Mesangial cell (primary cell): ENCODE results near the gene MEGF6. TPM values are rescaled to one million over a fixed set of nuclear protein-coding genes. Genes with fewer than 3 reads are reported as not detected.

Experiments
- total RNA-seq: library from RNA; depleted of rRNA; stranded (reverse); fragments of >200 nt; gene quantifications from 2 replicates; pipeline ENCODE4 v1.2.3, GENCODE V29; 2015

The MEGF6 gene, protein sequence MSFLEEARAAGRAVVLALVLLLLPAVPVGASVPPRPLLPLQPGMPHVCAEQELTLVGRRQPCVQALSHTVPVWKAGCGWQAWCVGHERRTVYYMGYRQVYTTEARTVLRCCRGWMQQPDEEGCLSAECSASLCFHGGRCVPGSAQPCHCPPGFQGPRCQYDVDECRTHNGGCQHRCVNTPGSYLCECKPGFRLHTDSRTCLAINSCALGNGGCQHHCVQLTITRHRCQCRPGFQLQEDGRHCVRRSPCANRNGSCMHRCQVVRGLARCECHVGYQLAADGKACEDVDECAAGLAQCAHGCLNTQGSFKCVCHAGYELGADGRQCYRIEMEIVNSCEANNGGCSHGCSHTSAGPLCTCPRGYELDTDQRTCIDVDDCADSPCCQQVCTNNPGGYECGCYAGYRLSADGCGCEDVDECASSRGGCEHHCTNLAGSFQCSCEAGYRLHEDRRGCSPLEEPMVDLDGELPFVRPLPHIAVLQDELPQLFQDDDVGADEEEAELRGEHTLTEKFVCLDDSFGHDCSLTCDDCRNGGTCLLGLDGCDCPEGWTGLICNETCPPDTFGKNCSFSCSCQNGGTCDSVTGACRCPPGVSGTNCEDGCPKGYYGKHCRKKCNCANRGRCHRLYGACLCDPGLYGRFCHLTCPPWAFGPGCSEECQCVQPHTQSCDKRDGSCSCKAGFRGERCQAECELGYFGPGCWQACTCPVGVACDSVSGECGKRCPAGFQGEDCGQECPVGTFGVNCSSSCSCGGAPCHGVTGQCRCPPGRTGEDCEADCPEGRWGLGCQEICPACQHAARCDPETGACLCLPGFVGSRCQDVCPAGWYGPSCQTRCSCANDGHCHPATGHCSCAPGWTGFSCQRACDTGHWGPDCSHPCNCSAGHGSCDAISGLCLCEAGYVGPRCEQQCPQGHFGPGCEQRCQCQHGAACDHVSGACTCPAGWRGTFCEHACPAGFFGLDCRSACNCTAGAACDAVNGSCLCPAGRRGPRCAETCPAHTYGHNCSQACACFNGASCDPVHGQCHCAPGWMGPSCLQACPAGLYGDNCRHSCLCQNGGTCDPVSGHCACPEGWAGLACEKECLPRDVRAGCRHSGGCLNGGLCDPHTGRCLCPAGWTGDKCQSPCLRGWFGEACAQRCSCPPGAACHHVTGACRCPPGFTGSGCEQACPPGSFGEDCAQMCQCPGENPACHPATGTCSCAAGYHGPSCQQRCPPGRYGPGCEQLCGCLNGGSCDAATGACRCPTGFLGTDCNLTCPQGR (N-terminal part only)
- 7.3 and 22.1 TPM in 2 replicates for total RNA-seq

DNA sequence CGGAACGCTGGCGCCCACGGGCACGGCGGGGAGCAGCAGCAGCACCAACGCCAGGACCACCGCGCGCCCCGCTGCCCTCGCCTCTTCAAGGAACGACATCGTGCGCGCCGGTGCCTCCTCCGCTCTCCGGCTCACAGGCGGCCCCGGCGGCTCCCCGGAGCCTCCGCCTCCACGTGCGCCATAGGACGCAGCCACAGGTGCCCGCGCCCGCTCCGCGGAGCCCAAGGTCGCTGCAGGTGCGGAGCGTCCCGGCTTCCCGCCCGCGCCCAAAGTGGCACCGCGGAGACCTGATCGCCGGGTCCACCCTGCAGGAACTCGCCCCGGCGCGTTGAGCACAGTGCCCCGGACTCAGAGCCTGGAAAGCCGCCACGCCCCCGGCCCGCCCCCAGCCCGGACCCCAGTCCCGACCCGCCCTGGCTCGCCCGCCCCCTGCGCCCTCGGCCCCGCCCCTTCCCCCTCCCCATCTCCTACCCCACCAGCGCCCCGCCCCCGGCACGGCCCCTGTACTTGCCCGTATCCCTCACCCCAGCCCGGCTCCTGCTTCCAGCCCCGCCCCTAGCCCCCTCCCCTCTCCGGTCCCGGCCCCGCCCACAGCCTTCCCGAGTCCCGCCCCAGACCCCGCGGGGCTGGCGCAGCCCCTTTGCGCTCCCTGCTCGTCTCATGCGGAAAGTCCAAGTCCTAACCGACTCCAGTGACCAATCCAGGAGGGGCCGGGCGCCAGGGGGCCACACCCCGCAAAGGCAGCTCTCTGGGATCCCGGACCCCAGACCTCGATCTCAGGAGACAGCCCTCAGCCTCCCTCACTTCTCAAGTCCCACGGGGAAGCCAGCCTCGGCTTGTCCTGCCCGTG, at the start of gene MEGF6:
MEGF6 (minus strand) TSS at position 339 of the 850 bp plus-strand sequence; CDS start at position 99, 240 bp downstream.

GRCh38 chr1:3651930-3652547, 40.7 kb upstream of the MEGF6 start, which contains the start of gene TP73:
Gene TP73, plus strand, starts transcription at chr1:3652516. Its CDS starts 29,850 bp downstream, at chr1:3682366.

DNA sequence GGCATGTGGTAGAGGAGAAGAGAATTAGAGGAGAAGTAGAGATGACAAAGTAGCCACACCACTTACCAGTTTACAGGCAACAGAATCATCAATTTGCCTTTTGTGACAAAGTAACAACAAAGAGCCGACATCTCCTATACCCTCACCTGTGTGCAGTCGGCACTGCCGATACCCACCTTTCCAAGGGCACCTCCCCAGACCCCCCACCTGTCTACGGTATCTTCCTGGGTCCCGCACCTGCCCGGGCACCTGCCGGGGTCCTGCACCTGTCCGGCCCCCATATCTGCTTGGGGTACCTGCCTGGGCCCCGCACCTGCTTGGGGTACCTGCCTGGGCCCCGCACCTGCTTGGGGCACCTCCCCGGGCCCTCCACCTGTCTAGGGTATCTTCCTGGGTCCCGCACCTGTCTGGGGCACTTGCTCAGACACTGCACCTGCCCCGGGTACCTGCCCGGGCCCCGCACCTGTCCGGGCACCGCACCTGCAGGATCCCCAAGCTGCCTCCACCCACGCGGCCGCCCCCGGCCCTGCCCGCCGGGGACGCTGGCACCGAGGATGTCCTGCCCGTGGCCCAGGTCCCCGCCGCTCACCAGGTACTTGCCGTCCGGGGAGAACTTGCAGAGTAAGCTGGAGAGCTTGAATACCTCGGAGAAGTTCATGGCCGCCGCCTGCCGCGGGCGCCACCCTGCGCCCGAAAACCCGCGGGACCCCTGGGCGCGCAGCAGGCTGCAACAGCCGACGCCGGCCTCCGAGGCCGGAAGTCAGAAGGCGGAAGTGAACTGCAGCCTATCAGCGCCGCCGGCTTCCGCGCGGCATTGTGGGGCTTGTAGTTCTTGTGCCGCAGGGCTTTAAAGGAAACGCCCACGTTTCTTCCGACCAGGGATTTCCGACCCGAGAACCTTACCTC, 38.3 kb upstream of the MEGF6 start, which contains the start of gene WRAP73:
WRAP73 (minus strand) TSS at position 762 of the 906 bp plus-strand sequence; CDS start at position 658, 104 bp downstream.

GRCh38 chr1:3624200-3625136, 13.2 kb upstream of the MEGF6 start, which contains the start of gene TPRG1L:
Gene TPRG1L, plus strand, starts transcription at chr1:3625015. Its CDS starts 58 bp downstream, at chr1:3625073.

GRCh38 chr1:3453891-3454810, 157.2 kb downstream of the MEGF6 start, which contains the start of gene ARHGEF16:
Gene ARHGEF16, plus strand, starts transcription at chr1:3454665. Its CDS starts 8,420 bp downstream, at chr1:3463085.

Other genes with a start within 250 kb of the MEGF6 start
- gene ARHGEF16, start 156.8 kb downstream of the MEGF6 start, total RNA-seq = 8.6 and 17.7 TPM in 2 replicates
- 12.4 and 21.6 TPM in 2 replicates for gene TPRG1L, start 13.5 kb upstream of the MEGF6 start, total RNA-seq
- gene WRAP73, start 38.6 kb upstream of the MEGF6 start, total RNA-seq = 18.4 and 20.2 TPM in 2 replicates
- gene TP73, start 41.0 kb upstream of the MEGF6 start, total RNA-seq = not detected in 2 replicates
- not detected in 2 replicates for gene CCDC27, start 140.9 kb upstream of the MEGF6 start, total RNA-seq
- gene SMIM1, start 161.2 kb upstream of the MEGF6 start, total RNA-seq = 6.4 and 19.6 TPM in 2 replicates
- gene LRRC47, start 185.0 kb upstream of the MEGF6 start, total RNA-seq = 29.9 and 32.6 TPM in 2 replicates
- 32.1 and 65.3 TPM in 2 replicates for gene CEP104, start 245.7 kb upstream of the MEGF6 start, total RNA-seq
- 5.2 and 8.3 TPM in 2 replicates for gene DFFB, start 246.0 kb upstream of the MEGF6 start, total RNA-seq